Brain microvascular endothelial cell (primary cell): ENCODE results near the gene ZNF430.

Source experiments
- DNase-seq: peaks from one replicate; pipeline ENCODE4 v3.0.0-alpha.2; 2020
- H3K27ac ChIP-seq: fragments of 250-450 bp; sonication (Bioruptor Pico); 2 replicates; pipeline ENCODE4 v1.5.1; 2020; ENCODE audit warnings: mild to moderate bottlenecking, moderate library complexity
- H3K27me3 ChIP-seq: fragments of 250-450 bp; sonication (Bioruptor Pico); replicated peaks from 2 replicates; pipeline ENCODE4 v1.5.1; 2020; ENCODE audit warnings: mild to moderate bottlenecking
- H3K36me3 ChIP-seq: fragments of 250-450 bp; sonication (Bioruptor Pico); replicated peaks from 2 replicates; pipeline ENCODE4 v1.5.1; 2020; ENCODE audit warnings: mild to moderate bottlenecking
- H3K4me3 ChIP-seq: 2 replicates; pipeline ENCODE4 v1.5.1; 2011; ENCODE audit warnings: low read depth, mild to moderate bottlenecking, control low read depth, low read length, moderate library complexity
- CTCF ChIP-seq: IDR thresholded peaks from 2 replicates; pipeline ENCODE4 v1.5.1; 2011; ENCODE audit warnings: low read depth, mild to moderate bottlenecking, moderate library complexity, low read length, control low read depth, inconsistent platforms; ENCODE audit errors: missing control alignments
- in situ Hi-C: cut with HindIII; loops from 2 replicates; pipeline ENCODE4 v1.10.0; 2017; ENCODE audit warnings: low sequenced_read_pairs, low pct_ligation_motif_present

ZNF430 gene

GRCh38 chr19:21098291-21098690, 77.8 kb downstream of the ZNF430 start:
- Histone ChIP-seq H3K27ac (no peak overlapping the region), H3K36me3 (no peaks in the 10 kb centered on the region), H3K27me3 (no peaks in the 10 kb centered on the region), H3K4me3 (no peak overlapping the region)
- no peak for DNase-seq
- in situ Hi-C loops, result no loop called here
- no peak for TF ChIP-seq CTCF

GRCh38 chr19:21101521-21102242, 81.2 kb downstream of the ZNF430 start:
- in situ Hi-C loops, result no loop called here
- TF ChIP-seq CTCF, result no peak
- Histone ChIP-seq H3K36me3 (no peaks in the 10 kb centered on the region), H3K27ac (no peak overlapping the region), H3K4me3 (no peak overlapping the region), H3K27me3 (no peaks in the 10 kb centered on the region)
- no peak for DNase-seq

- no peak overlapping the region for H3K27ac ChIP-seq
- H3K36me3 ChIP-seq, result no peaks in the 10 kb centered on the region
- no peak overlapping the region for H3K4me3 ChIP-seq
- in situ Hi-C loops, result no loop called here
- TF ChIP-seq CTCF, result no peak
- peak; percentile 60 for DNase-seq
- no peaks in the 10 kb centered on the region for H3K27me3 ChIP-seq
Measured at GRCh38 chr19:21109116-21109515, 88.7 kb downstream of the ZNF430 start.
